Cardiac muscle cell (in vitro differentiated cells and primary cell): Measurements from ENCODE around the gene ZFAND4. TPM values are rescaled to one million over a fixed set of nuclear protein-coding genes. Genes with fewer than 3 reads are reported as not detected.
A peak's percentile ranks its signal among the peaks of the same experiment; 100 is the strongest.

ENCODE experiments used
- DNase-seq, 2 donors: peaks; one replicate each; pipeline versions ENCODE4 v3.0.0 to v3.0.0-alpha.2; 2010 to 2017; ENCODE audit warnings: low read depth in 1 of 2, low spot score in 1 of 2
- H3K27ac ChIP-seq: fragments of 200-600 bp; sonication (generic); 2 replicates; pipeline ENCODE4 v1.5.1; 2016
- H3K27me3 ChIP-seq: fragments of 200-600 bp; sonication (generic); 2 replicates; pipeline ENCODE4 v1.6.0; 2016; ENCODE audit warnings: control low read depth
- H3K36me3 ChIP-seq: fragments of 200-600 bp; sonication (generic); 2 replicates; pipeline ENCODE4 v1.5.1; 2016; ENCODE audit warnings: control low read depth
- H3K4me1 ChIP-seq: fragments of 200-600 bp; sonication (generic); 2 replicates; pipeline ENCODE4 v1.8.1; 2017; ENCODE audit warnings: low read depth, mild to moderate bottlenecking, mixed run types
- H3K4me3 ChIP-seq: fragments of 200-600 bp; sonication (generic); 2 replicates; pipeline ENCODE4 v1.5.1; 2016; ENCODE audit warnings: mild to moderate bottlenecking
- H3K9me3 ChIP-seq: fragments of 200-600 bp; sonication (generic); 2 replicates; pipeline ENCODE4 v1.5.1; 2017; ENCODE audit warnings: low read depth, mild to moderate bottlenecking, control low read depth
- CTCF ChIP-seq: IDR thresholded peaks from 2 replicates; pipeline ENCODE4 v1.5.1; 2012; ENCODE audit warnings: low read depth, mild to moderate bottlenecking, low read length
- polyA plus RNA-seq: library from polyadenylated mRNA; unstranded; fragments of >200 nt; fragmentation: Nextera tagmentation; extraction: Ambion mirVana; gene quantifications from 2 replicates; pipeline ENCODE4 v1.2.1, GENCODE V29; 2016
- total RNA-seq: library from RNA; depleted of rRNA; stranded (reverse); fragments of >200 nt; gene quantifications from 2 replicates; pipeline ENCODE4 v1.2.3, GENCODE V29; 2016

Gene ZFAND4
- total and polyA plus RNA-seq, 2 experiments from 2014 or later = 9.6 to 21.0 TPM

DNA sequence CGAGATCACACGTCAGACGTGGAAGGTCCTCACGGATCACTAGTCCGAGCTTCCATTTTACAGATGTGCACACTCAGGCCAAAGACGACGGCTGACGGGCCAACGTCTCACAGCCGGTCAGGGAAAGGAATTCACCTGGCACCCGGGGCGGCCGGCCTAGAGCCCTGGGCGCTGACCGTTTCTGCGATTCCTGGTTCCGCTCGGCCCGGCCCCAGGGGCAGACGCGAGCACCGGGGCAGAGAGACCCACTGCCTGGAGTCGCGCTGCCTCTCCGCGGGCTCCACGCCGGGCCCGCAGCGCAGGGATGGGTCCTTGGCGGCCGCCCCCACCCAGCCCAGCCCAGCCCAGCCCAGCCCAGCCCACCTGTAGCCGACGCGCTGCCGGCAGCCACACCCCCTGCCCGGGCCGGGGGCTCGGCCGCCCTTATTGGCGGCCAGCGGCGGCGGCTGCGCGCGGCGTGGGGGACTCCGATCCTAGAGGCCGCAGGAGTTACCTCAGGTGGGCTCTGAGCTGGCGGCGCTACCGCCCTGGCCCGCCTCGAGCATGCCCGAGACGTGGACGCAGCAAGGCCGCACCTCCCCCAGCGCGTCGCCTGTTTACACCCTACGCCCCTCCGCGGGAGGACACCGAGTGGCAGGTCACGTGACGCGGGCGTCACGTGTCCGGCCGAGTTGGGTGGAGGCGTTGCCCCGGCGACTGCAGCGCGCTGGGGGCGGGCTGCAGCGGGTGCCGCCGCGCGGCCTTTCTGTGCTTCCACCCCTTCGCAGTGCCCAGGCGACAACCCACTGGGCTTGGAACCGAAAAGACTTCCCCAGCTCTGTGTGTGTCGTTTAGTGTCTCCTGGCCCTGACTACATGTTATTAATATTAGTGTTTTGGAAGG, 78.1 kb downstream of the ZFAND4 start:
- Histone ChIP-seq H3K27ac (peak overlapping the region; percentile 80), H3K4me1 (peaks cover 8% of the 10 kb centered on the region), H3K4me3 (peak overlapping the region; percentile 76), H3K36me3 (no peaks in the 10 kb centered on the region), H3K27me3 (peaks cover 4% of the 10 kb centered on the region), H3K9me3 (no peaks in the 10 kb centered on the region)
- DNase-seq = peak; percentile 94 to 97
- TF ChIP-seq CTCF = peak; percentile 5

DNA sequence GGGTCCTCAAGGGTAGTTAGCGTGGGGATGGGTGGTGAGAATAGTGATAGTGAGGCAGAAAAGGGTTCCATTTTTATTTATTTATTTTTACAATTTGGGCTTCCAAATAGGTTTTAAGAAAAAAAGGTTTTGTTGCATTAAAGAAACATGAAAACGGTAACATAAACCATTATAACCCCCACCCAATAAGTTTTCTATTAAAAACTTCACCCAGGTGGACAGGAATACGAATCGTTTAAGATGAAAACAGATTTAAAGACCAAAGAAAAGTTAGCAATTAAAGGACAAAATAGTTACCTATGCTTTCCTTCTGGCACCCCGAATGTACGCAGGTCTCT, 78.7 kb downstream of the ZFAND4 start:
- no peak for DNase-seq
- Histone ChIP-seq H3K27ac (peak overlapping the region; percentile 80), H3K27me3 (peaks cover 4% of the 10 kb centered on the region), H3K4me1 (peaks cover 8% of the 10 kb centered on the region), H3K4me3 (peak overlapping the region; percentile 76), H3K9me3 (no peaks in the 10 kb centered on the region), H3K36me3 (no peaks in the 10 kb centered on the region)
- no peak for TF ChIP-seq CTCF

- no peak for TF ChIP-seq CTCF
- Histone ChIP-seq H3K27me3 (peaks cover 4% of the 10 kb centered on the region), H3K4me1 (peaks cover 8% of the 10 kb centered on the region), H3K9me3 (no peaks in the 10 kb centered on the region), H3K27ac (no peak overlapping the region), H3K36me3 (no peaks in the 10 kb centered on the region), H3K4me3 (no peak overlapping the region)
- DNase-seq = no peak
These were observed 79.6 kb downstream of the ZFAND4 start for GRCh38 chr10:45592926-45593325.

- peaks cover 4% of the 10 kb centered on the region for H3K27me3 ChIP-seq
- no peaks in the 10 kb centered on the region for H3K36me3 ChIP-seq
- DNase-seq = no peak
- peaks cover 8% of the 10 kb centered on the region for H3K4me1 ChIP-seq
- H3K9me3 ChIP-seq = no peaks in the 10 kb centered on the region
- no peak overlapping the region for H3K4me3 ChIP-seq
- no peak for TF ChIP-seq CTCF
- H3K27ac ChIP-seq = no peak overlapping the region
These were observed 80.1 kb downstream of the ZFAND4 start for GRCh38 chr10:45592432-45592831.

- TF ChIP-seq CTCF = no peak
- H3K27ac ChIP-seq = no peak overlapping the region
- no peak overlapping the region for H3K4me3 ChIP-seq
- H3K27me3 ChIP-seq = peaks cover 4% of the 10 kb centered on the region
- H3K4me1 ChIP-seq = peaks cover 8% of the 10 kb centered on the region
- no peaks in the 10 kb centered on the region for H3K9me3 ChIP-seq
- H3K36me3 ChIP-seq = no peaks in the 10 kb centered on the region
- DNase-seq = no peak
These were observed 81.3 kb downstream of the ZFAND4 start for GRCh38 chr10:45591280-45591679.
